ENCODE measurements around the gene SIRT2. TPM values are rescaled to one million over a fixed set of nuclear protein-coding genes. Genes with fewer than 3 reads are reported as not detected.
A peak's percentile ranks its signal among the peaks of the same experiment; 100 is the strongest.

SIRT2 gene
- total and polyA plus RNA-seq, 2 of the 13 experiments (the other 11 are each of a cell fraction or from before 2014, with no cell fraction given) = 22.3 to 26.1 TPM

DNA sequence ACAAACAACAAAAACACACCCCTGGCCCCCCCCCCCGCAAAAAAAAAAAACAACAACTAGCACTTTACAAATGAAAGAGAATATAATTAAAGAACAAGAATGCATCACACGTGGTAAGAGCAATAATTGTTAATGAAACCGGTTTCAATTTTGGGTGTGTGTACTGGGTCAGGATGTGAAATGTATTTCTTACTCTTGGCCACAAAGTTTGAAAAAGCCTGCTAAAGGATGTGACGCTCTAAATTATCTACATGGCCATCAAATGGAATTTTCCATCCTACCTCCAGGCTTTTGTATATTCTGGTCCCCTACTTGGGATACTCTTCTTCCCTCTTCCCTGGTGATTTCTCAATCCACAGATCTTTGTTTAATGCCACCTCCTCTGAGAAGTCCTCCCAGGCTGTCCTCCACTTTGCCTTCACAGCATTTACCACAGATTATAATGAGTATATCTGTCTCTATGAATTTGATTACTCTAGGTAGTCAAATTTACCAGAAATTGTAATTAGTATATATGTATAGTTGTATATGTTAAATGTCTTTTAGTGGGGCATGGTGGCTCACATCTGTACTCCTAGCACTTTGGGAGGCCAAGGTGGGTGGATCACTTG is 29.1 kb upstream of the SIRT2 start:
- Histone ChIP-seq H4K20me1 (ENCODE audit: insufficient read depth, low read length) (no peaks in the 10 kb centered on the region; the same call in 1 of the 2 replicates), H3K36me3 (replicated peaks in 1 of 2; ENCODE audit: control insufficient read depth in 1 of 2, insufficient read depth in 2 of 2, low read length in 2 of 2) (peaks cover 14 to 24% of the 10 kb centered on the region in 2 experiments), H3K9me3 (ENCODE audit: low read length) (no peaks in the 10 kb centered on the region), H3K79me2 (ENCODE audit: insufficient read depth, low read length) (peaks cover 31% of the 10 kb centered on the region), H3K4me2 (ENCODE audit: low read depth, low read length) (no peak overlapping the region), H3K9ac (ENCODE audit: insufficient read depth, low read depth, low read length) (no peak overlapping the region), H3K27me3 (ENCODE audit: control insufficient read depth in 1 of 2, insufficient read depth in 2 of 2, low read length in 2 of 2) (no peaks in the 10 kb centered on the region), H3K4me3 (replicated peaks in 1 of 3; ENCODE audit: insufficient read depth in 1 of 3, low read depth in 2 of 3, low read length in 3 of 3) (no peak overlapping the region), H3K27ac (ENCODE audit: extremely low read length, insufficient read depth, low read length) (no peak overlapping the region), H3K4me1 (ENCODE audit: insufficient read depth, low read length) (peaks cover 34% of the 10 kb centered on the region), H2AFZ (ENCODE audit: low read length) (no peak overlapping the region)
- intact Hi-C loops (cut with micrococcal nuclease; ENCODE audit: unreplicated experiment) (no loop called here), in situ Hi-C loops (cut with HindIII; ENCODE audit: extremely low pct_ligation_motif_present, low pct_unique_long_range_greater_than_20kb) (no loop called here)
- 93% methylated on average over 4 of the region's 4 CpGs for WGBS (ENCODE audit: low lambda C conversion rate)
- no peak for DNase-seq (ENCODE audit: low spot score)
- BruUV-seq (replicated peaks) = no TSS peak
- ATAC-seq = no peak
- CTCF ChIA-PET (ENCODE audit: low intra/inter-chr PET ratio, low total read pairs) = no interaction called here
- peak; percentile 9 for TF ChIP-seq ZFP36 (IDR thresholded peaks at IDR 0.05; ENCODE audit: borderline replicate concordance, low read depth, low read length, partially characterized antibody)
- no peak for TF ChIP-seq NFATC3 (CRISPR knock-in tag; IDR thresholded peaks at IDR 0.05)
- POLR2A ChIA-PET = no interaction called here
- FAIRE-seq = no peak

DNA sequence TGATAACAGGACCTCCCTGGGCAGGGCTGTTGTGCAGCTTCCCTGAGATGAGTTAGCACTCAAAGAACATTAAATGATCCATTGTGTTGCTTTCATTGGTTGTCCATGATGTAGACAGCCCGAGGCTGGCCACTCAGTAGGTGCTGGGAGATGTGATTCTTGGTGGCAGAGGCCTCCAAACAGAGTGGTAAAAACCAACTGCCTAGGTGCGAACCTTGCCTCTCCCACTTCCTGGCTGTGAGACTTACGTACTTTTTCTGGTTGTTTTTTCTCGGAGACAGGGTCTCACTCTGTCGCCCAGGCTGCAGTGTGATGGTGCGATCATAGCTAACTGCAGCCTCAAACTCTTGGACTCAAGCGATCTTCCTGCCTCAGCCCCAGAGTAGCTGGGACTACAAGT is 25.0 kb upstream of the SIRT2 start:
- Histone ChIP-seq H3K36me3 (replicated peaks in 1 of 2; ENCODE audit: control insufficient read depth in 1 of 2, insufficient read depth in 2 of 2, low read length in 2 of 2) (peaks cover 15 to 37% of the 10 kb centered on the region in 2 experiments), H4K20me1 (ENCODE audit: insufficient read depth, low read length) (no peaks in the 10 kb centered on the region), H2AFZ (ENCODE audit: low read length) (no peak overlapping the region), H3K9me3 (ENCODE audit: low read length) (no peaks in the 10 kb centered on the region), H3K27me3 (ENCODE audit: control insufficient read depth in 1 of 2, insufficient read depth in 2 of 2, low read length in 2 of 2) (no peaks in the 10 kb centered on the region), H3K79me2 (ENCODE audit: insufficient read depth, low read length) (peaks cover 13% of the 10 kb centered on the region), H3K27ac (ENCODE audit: extremely low read length, insufficient read depth, low read length) (no peak overlapping the region), H3K4me2 (ENCODE audit: low read depth, low read length) (no peak overlapping the region), H3K4me1 (ENCODE audit: insufficient read depth, low read length) (peaks cover 7% of the 10 kb centered on the region), H3K4me3 (replicated peaks in 1 of 3; ENCODE audit: insufficient read depth in 1 of 3, low read depth in 2 of 3, low read length in 3 of 3) (no peak overlapping the region), H3K9ac (ENCODE audit: insufficient read depth, low read depth, low read length) (no peak overlapping the region)
- no TSS peak for BruUV-seq (replicated peaks)
- no peak for TF ChIP-seq NFATC3 (CRISPR knock-in tag; IDR thresholded peaks at IDR 0.05)
- TF ChIP-seq NFRKB (IDR thresholded peaks at IDR 0.05) = no peak
- no peak for TF ChIP-seq TCF12 (IDR thresholded peaks at IDR 0.05)
- no peak for TF ChIP-seq TCF12 (CRISPR knock-in tag; IDR thresholded peaks at IDR 0.05)
- no peak for TF ChIP-seq ZNF607 (CRISPR knock-in tag; IDR thresholded peaks at IDR 0.05; ENCODE audit: borderline replicate concordance)
- no peak for TF ChIP-seq HOXA7 (CRISPR knock-in tag; IDR thresholded peaks at IDR 0.05)
- TF ChIP-seq ZNF34 (CRISPR knock-in tag; IDR thresholded peaks at IDR 0.05; ENCODE audit: borderline replicate concordance) = no peak
- no peak for TF ChIP-seq FOXK2 (IDR thresholded peaks at IDR 0.05)
- no peak for TF ChIP-seq YY1 (IDR thresholded peaks at IDR 0.05; ENCODE audit: insufficient read depth, insufficient replicate concordance, low read depth, low read length)
- TF ChIP-seq PHB2 (IDR thresholded peaks at IDR 0.05; ENCODE audit: partially characterized antibody) = no peak
- no peak for TF ChIP-seq PHF8 (CRISPR knock-in tag; IDR thresholded peaks at IDR 0.05)
- no peak for TF ChIP-seq JUND (CRISPR knock-in tag; IDR thresholded peaks at IDR 0.05)
- TF ChIP-seq ZNF101 (CRISPR knock-in tag; IDR thresholded peaks at IDR 0.05; ENCODE audit: borderline replicate concordance, low read depth) = no peak
- ChIA-PET CTCF (ENCODE audit: low intra/inter-chr PET ratio, low total read pairs) (no interaction called here), POLR2A (no interaction called here)
- in situ Hi-C loops (cut with HindIII; ENCODE audit: extremely low pct_ligation_motif_present, low pct_unique_long_range_greater_than_20kb) = loop anchor here (25.0 kb wide), 1 partner anchor 187 kb away; the partner anchor contains the start of gene CAPN12
- ATAC-seq (no peak), DNase-seq (ENCODE audit: low spot score) (no peak), FAIRE-seq (no peak)
- intact Hi-C loops (cut with micrococcal nuclease; ENCODE audit: unreplicated experiment) = no loop called here
- WGBS (ENCODE audit: low lambda C conversion rate) = 98% methylated on average over 7 of the region's 7 CpGs

Data from HepG2 (cell line).